PC-9 (cell line): ENCODE measurements around the gene IFITM1. TPM values are rescaled to one million over a fixed set of nuclear protein-coding genes. Genes with fewer than 3 reads are reported as not detected.

Source experiments
- BruUV-seq: library from RNA; stranded (reverse); fragments of 400-500 nt; replicated peaks from 2 replicates; lab custom pipeline; 2021; lab: Mats Ljungman, UMichigan
- CTCF ChIA-PET: fragments of 300-600 bp; sonication (Branson Sonifier 250); formaldehyde crosslinking; loops from one replicate; lab custom pipeline; 2022; ENCODE audit warnings: antibody characterized with exemption; lab: Charles Lee
- POLR2A ChIA-PET: fragments of 300-600 bp; sonication (Branson Sonifier 250); formaldehyde crosslinking; loops from one replicate; lab custom pipeline; 2022; ENCODE audit warnings: antibody characterized with exemption; ENCODE audit not compliant: unreplicated experiment; lab: Charles Lee
- DNase-seq, 2 experiments: peaks; one replicate each; pipeline versions ENCODE4 v3.0.0 to v3.0.0-alpha.2; 2015 to 2022; ENCODE audit warnings: mixed read lengths in 1 of 2
- H2AFZ ChIP-seq: fragments of 200-600 bp; sonication (generic); 2 replicates; pipeline ENCODE4 v1.8.1; 2017; ENCODE audit warnings: antibody characterized with exemption
- H3F3A ChIP-seq: fragments of 200-600 bp; sonication (generic); 2 replicates; pipeline ENCODE4 v1.8.1; 2017; ENCODE audit warnings: antibody characterized with exemption, mild to moderate bottlenecking, low read depth; ENCODE audit not compliant: insufficient read depth
- H3K27ac ChIP-seq: fragments of 200-600 bp; sonication (generic); 2 replicates; pipeline ENCODE4 v1.6.1; 2016; ENCODE audit warnings: mixed run types
- H3K27me3 ChIP-seq: fragments of 200-600 bp; sonication (generic); 2 replicates; pipeline ENCODE4 v1.6.1; 2016; ENCODE audit warnings: low read depth, mixed run types; ENCODE audit not compliant: insufficient read depth
- H3K36me3 ChIP-seq: fragments of 200-600 bp; sonication (generic); 2 replicates; pipeline ENCODE4 v1.6.1; 2016; ENCODE audit warnings: low read depth, mixed run types
- H3K4me1 ChIP-seq: fragments of 200-600 bp; sonication (generic); replicated peaks from 2 replicates; pipeline ENCODE4 v1.6.1; 2016; ENCODE audit warnings: mixed run types; ENCODE audit not compliant: insufficient read depth
- H3K4me2 ChIP-seq: fragments of 200-600 bp; sonication (generic); 2 replicates; pipeline ENCODE4 v1.6.1; 2017; ENCODE audit warnings: mixed run types
- H3K4me3 ChIP-seq: fragments of 200-600 bp; sonication (generic); 2 replicates; pipeline ENCODE4 v1.6.1; 2016; ENCODE audit warnings: mixed run types
- H3K79me2 ChIP-seq: fragments of 200-600 bp; sonication (generic); 2 replicates; pipeline ENCODE4 v1.6.1; 2017; ENCODE audit warnings: low read depth, mixed run types
- H3K9me2 ChIP-seq: fragments of 200-600 bp; sonication (generic); 2 replicates; pipeline ENCODE4 v1.8.1; 2017; ENCODE audit warnings: mild to moderate bottlenecking; ENCODE audit not compliant: insufficient read depth
- H3K9me3 ChIP-seq: fragments of 200-600 bp; sonication (generic); 2 replicates; pipeline ENCODE4 v1.8.1; 2016; ENCODE audit warnings: low read depth; ENCODE audit not compliant: insufficient read depth
- H4K20me1 ChIP-seq: fragments of 200-600 bp; sonication (generic); 2 replicates; pipeline ENCODE4 v1.8.1; 2017; ENCODE audit not compliant: insufficient read depth
- EZH2 ChIP-seq: fragments of 200-600 bp; sonication (generic); IDR thresholded peaks from 2 replicates; pipeline ENCODE4 v1.8.0; 2017; ENCODE audit warnings: antibody characterized with exemption, low read depth
- intact Hi-C: fragments of 100-400 bp; cut with micrococcal nuclease; formaldehyde crosslinking; loops from one replicate; pipeline ENCODE4 v1.10.0; 2022; ENCODE audit not compliant: unreplicated experiment
- total RNA-seq: library from RNA; stranded (reverse); gene quantifications from 2 replicates; pipeline ENCODE4 v1.2.3, GENCODE V29; 2021
- TF ChIP-seq, protein P1 (sequence below): fragments of 200-600 bp; sonication (generic); conservative IDR thresholded peaks from 2 replicates; pipeline ENCODE4 v1.6.1; 2017; ENCODE audit warnings: mixed run types, antibody characterized with exemption, mild to moderate bottlenecking, moderate library complexity

IFITM1 gene
- total RNA-seq, 1 experiment from 2014 or later, result 9.5 TPM

DNA sequence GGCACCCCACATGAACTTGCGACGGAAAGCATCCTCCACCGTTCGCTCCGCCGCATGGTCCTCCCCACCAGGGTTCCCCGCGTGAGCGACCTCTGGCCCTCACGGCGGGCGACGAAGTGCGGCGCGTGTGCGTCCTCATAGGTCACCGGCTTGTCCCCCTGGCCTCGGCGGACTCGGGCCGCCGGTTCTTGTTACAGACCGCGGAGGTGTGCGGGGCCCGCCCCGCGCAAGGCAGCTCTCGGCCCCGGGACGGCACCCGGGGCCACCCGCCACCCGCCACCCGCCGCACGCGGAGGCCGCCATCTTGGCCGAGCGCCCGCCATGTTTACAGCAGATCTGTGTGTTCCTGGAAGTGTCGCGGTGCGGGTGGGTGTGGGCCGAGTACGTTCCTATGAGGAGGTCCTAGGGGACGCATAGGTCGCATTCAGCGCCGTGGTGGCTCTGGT lies 9.8 kb upstream of the IFITM1 start:
- H4K20me1 ChIP-seq, result no peaks in the 10 kb centered on the region
- no TSS peak for BruUV-seq
- no peak overlapping the region for H3K27ac ChIP-seq
- CTCF ChIA-PET, result no interaction called here
- no peaks in the 10 kb centered on the region for H3K79me2 ChIP-seq
- H3K27me3 ChIP-seq, result no peaks in the 10 kb centered on the region
- TF ChIP-seq, protein P1, sequence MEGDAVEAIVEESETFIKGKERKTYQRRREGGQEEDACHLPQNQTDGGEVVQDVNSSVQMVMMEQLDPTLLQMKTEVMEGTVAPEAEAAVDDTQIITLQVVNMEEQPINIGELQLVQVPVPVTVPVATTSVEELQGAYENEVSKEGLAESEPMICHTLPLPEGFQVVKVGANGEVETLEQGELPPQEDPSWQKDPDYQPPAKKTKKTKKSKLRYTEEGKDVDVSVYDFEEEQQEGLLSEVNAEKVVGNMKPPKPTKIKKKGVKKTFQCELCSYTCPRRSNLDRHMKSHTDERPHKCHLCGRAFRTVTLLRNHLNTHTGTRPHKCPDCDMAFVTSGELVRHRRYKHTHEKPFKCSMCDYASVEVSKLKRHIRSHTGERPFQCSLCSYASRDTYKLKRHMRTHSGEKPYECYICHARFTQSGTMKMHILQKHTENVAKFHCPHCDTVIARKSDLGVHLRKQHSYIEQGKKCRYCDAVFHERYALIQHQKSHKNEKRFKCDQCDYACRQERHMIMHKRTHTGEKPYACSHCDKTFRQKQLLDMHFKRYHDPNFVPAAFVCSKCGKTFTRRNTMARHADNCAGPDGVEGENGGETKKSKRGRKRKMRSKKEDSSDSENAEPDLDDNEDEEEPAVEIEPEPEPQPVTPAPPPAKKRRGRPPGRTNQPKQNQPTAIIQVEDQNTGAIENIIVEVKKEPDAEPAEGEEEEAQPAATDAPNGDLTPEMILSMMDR, result no peak
- TF ChIP-seq EZH2, result no peak
- POLR2A ChIA-PET, result no interaction called here
- H2AFZ ChIP-seq, result no peak overlapping the region
- H3K4me3 ChIP-seq, result no peak overlapping the region
- intact Hi-C loops, result no loop called here
- H3K9me2 ChIP-seq, result no peaks in the 10 kb centered on the region
- H3K4me2 ChIP-seq, result no peak overlapping the region
- no peaks in the 10 kb centered on the region for H3K36me3 ChIP-seq
- H3F3A ChIP-seq, result no peaks in the 10 kb centered on the region
- H3K9me3 ChIP-seq, result no peaks in the 10 kb centered on the region
- peaks cover 2% of the 10 kb centered on the region for H3K4me1 ChIP-seq
- DNase-seq, result no peak

DNA sequence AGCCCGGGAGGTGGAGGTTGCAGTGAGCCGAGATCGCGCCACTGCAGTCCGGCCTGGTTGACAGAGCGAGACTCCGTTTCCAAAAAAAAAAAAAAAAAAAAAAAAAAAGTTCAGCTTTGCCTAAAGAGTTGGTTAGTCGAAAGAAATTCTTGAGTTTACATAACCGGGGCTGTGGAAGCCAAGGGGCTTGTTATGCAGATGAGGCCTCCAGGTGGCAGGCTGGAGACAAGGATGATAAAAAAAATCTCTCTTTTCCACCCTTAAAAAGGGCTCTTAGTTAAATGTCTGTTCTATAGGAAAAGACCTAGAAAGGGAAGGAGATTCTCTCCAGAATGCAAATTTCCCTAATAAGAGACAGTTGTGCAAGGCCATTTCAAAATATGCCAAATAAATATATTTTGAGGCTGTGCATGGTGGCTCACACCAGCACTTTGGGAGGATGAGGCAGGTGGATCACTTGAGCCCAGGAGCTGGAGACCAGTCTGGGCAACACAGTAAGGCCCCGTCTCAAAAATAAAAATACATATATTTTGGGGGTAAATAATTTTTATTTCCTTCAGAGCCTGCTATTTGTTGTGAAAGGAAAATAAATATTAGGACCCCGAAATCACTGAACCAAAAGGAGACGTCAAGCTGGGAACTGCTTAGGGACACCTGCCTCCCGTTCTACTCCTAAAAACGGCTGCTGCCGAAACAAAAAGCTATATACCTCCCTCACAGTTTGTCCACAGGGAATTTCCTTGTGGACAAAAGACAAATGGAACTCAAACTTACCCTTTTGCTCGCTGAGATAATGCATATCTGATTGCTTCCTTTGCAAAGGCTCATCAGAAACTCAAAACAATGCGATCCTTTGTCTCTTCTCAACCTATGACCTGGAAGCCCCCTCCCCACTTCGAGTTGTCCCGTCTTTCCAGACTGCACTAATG lies 8.7 kb upstream of the IFITM1 start:
- H3K79me2 ChIP-seq, result no peaks in the 10 kb centered on the region
- peaks cover 6% of the 10 kb centered on the region; the same call in 1 of the 2 replicates for H3F3A ChIP-seq
- TF ChIP-seq, protein P1, result peak; percentile 61
- no peak for TF ChIP-seq EZH2
- no peaks in the 10 kb centered on the region for H4K20me1 ChIP-seq
- POLR2A ChIA-PET, result interaction anchor here (0.5 to 0.6 kb wide), 2 partner anchors 51 to 63 kb away, joined by 6 to 14 read pairs; no protein-coding TSS in a partner anchor
- no peak overlapping the region for H3K27ac ChIP-seq
- no peaks in the 10 kb centered on the region for H3K9me3 ChIP-seq
- no peaks in the 10 kb centered on the region for H3K27me3 ChIP-seq
- BruUV-seq, result no TSS peak
- H2AFZ ChIP-seq, result no peak overlapping the region
- no peaks in the 10 kb centered on the region for H3K36me3 ChIP-seq
- peak in 1 of 2 experiments; percentile 54 for DNase-seq
- intact Hi-C loops, result loop anchor here (5.0 kb wide), 2 partner anchors 52 to 142 kb away; no protein-coding TSS in a partner anchor
- CTCF ChIA-PET, result no interaction called here
- H3K4me2 ChIP-seq, result no peak overlapping the region
- no peak overlapping the region for H3K4me3 ChIP-seq
- H3K4me1 ChIP-seq, result peaks cover 10% of the 10 kb centered on the region
- H3K9me2 ChIP-seq, result no peaks in the 10 kb centered on the region

- H3K4me2 ChIP-seq, result no peak overlapping the region
- H2AFZ ChIP-seq, result no peak overlapping the region
- H3K79me2 ChIP-seq, result no peaks in the 10 kb centered on the region
- H3F3A ChIP-seq, result peaks cover 6% of the 10 kb centered on the region; the same call in 1 of the 2 replicates
- no peak overlapping the region for H3K4me3 ChIP-seq
- ChIA-PET CTCF (interaction anchor here (0.7 kb wide), 1 partner anchor 43 kb away, joined by 3 read pairs; no protein-coding TSS in a partner anchor), POLR2A (no interaction called here)
- no peaks in the 10 kb centered on the region for H3K36me3 ChIP-seq
- no TSS peak for BruUV-seq
- H3K4me1 ChIP-seq, result peaks cover 10% of the 10 kb centered on the region
- no peak for DNase-seq
- no peaks in the 10 kb centered on the region for H3K9me2 ChIP-seq
- H3K27me3 ChIP-seq, result no peaks in the 10 kb centered on the region
- intact Hi-C loops, result loop anchor here (5.0 kb wide), 2 partner anchors 51 to 141 kb away; no protein-coding TSS in a partner anchor
- no peaks in the 10 kb centered on the region for H3K9me3 ChIP-seq
- no peak for TF ChIP-seq EZH2
- TF ChIP-seq, protein P1, result no peak
- H3K27ac ChIP-seq, result no peak overlapping the region
- H4K20me1 ChIP-seq, result no peaks in the 10 kb centered on the region
Measured at GRCh38 chr11:305844-306211, 8.0 kb upstream of the IFITM1 start.
